ENCODE results near the gene HSPG2. TPM values are rescaled to one million over a fixed set of nuclear protein-coding genes. Genes with fewer than 3 reads are reported as not detected.

HSPG2 gene
- total RNA-seq, 2 experiments from 2014 or later = 1.6 to 4.7 TPM

DNA sequence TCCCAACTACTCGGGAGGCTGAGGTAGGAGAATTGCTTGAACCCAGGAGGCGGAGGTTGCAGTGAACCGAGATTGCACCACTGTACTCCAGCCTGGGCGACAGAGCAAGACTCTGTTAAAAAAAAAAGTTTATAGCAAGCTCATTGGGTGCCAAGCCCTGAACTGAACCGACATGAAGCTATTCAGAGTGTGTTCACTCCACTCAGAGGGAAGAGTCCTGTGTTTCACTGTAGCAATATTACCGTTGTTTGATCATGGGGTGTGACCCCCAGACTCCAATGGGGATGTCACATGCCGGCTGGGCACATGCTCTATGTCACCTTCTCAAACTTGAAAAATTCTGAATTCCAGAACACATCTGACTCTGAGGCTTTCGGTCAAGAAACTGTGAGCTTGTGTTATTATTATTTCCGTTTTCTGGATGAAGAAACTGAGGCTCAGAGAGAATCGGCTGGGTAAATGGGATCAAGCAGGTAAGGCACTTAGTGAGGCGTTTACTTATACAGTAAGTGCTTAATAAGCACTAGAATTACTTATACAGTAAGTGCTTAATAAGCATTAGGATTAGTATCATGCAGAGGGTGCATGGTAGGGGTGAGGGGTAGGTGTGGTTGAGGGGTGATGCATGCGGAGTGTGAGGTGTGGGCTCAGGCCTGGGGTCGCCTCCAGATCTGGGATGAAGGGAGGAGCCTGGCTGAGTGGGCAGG is 36.2 kb downstream of the HSPG2 start:
- H3K9me2 ChIP-seq (ENCODE audit: insufficient read depth, low read length) = no peaks in the 10 kb centered on the region
- ChIA-PET CTCF (ENCODE audit: unreplicated experiment) (no interaction called here), POLR2A (no interaction called here)
- H3K27ac ChIP-seq (ENCODE audit: low read depth, low read length, poor library complexity, severe bottlenecking) = no peak overlapping the region
- H3K4me1 ChIP-seq (ENCODE audit: insufficient read depth, low read length, poor library complexity, severe bottlenecking) = no peaks in the 10 kb centered on the region
- H3K4me2 ChIP-seq (ENCODE audit: low read length) = no peak overlapping the region
- intact Hi-C loops (cut with micrococcal nuclease; ENCODE audit: unreplicated experiment) = no loop called here
- TF ChIP-seq, protein P1, sequence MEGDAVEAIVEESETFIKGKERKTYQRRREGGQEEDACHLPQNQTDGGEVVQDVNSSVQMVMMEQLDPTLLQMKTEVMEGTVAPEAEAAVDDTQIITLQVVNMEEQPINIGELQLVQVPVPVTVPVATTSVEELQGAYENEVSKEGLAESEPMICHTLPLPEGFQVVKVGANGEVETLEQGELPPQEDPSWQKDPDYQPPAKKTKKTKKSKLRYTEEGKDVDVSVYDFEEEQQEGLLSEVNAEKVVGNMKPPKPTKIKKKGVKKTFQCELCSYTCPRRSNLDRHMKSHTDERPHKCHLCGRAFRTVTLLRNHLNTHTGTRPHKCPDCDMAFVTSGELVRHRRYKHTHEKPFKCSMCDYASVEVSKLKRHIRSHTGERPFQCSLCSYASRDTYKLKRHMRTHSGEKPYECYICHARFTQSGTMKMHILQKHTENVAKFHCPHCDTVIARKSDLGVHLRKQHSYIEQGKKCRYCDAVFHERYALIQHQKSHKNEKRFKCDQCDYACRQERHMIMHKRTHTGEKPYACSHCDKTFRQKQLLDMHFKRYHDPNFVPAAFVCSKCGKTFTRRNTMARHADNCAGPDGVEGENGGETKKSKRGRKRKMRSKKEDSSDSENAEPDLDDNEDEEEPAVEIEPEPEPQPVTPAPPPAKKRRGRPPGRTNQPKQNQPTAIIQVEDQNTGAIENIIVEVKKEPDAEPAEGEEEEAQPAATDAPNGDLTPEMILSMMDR (conservative IDR thresholded peaks at IDR 0.05; ENCODE audit: low read length) = no peak
- no peak for TF ChIP-seq EZH2phosphoT487 (IDR thresholded peaks at IDR 0.05; ENCODE audit: borderline replicate concordance, low read depth, low read length)
- no peaks in the 10 kb centered on the region for H3K9me3 ChIP-seq (ENCODE audit: low read length)
- BruUV-seq (replicated peaks) = no TSS peak
- no peak for DNase-seq (ENCODE audit: low spot score)
- no peak overlapping the region for H3K4me3 ChIP-seq (ENCODE audit: low read depth, low read length, poor library complexity, severe bottlenecking)
- no peak overlapping the region for H2AFZ ChIP-seq (ENCODE audit: low read length)
- no peaks in the 10 kb centered on the region for H3K79me2 ChIP-seq (ENCODE audit: insufficient read depth, low read depth, low read length)
- H3K36me3 ChIP-seq (ENCODE audit: insufficient read depth, low read length) = no peaks in the 10 kb centered on the region
- no peaks in the 10 kb centered on the region for H4K20me1 ChIP-seq (ENCODE audit: insufficient read depth, low read length)

DNA sequence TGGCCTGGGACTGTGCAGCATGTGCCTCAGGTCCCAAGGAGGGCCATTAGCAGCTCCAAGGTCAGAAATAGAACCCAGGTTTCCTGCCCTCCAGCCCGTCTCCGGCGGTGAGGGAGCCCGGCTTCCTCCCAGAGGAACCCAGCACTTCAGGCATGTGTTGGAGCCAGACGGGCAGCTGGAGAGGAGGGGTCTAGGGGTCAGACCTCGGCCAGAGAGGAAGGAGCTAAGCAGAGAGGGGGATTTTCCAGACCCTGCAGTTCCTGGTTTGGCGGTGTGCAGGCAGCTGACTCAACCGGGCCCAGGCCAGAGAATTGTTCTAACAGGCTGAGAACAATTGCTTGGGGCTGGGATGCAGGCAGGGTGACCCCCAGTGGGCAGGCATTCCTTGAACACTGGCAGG is 37.1 kb downstream of the HSPG2 start:
- DNase-seq (ENCODE audit: low spot score) = no peak
- H3K36me3 ChIP-seq (ENCODE audit: insufficient read depth, low read length) = no peaks in the 10 kb centered on the region
- no peaks in the 10 kb centered on the region for H4K20me1 ChIP-seq (ENCODE audit: insufficient read depth, low read length)
- H3K4me3 ChIP-seq (ENCODE audit: low read depth, low read length, poor library complexity, severe bottlenecking) = no peak overlapping the region
- no peaks in the 10 kb centered on the region for H3K9me2 ChIP-seq (ENCODE audit: insufficient read depth, low read length)
- intact Hi-C loops (cut with micrococcal nuclease; ENCODE audit: unreplicated experiment) = no loop called here
- no peak for TF ChIP-seq EZH2phosphoT487 (IDR thresholded peaks at IDR 0.05; ENCODE audit: borderline replicate concordance, low read depth, low read length)
- TF ChIP-seq, protein P1 (conservative IDR thresholded peaks at IDR 0.05; ENCODE audit: low read length) = no peak
- no peak overlapping the region for H3K27ac ChIP-seq (ENCODE audit: low read depth, low read length, poor library complexity, severe bottlenecking)
- H2AFZ ChIP-seq (ENCODE audit: low read length) = no peak overlapping the region
- H3K79me2 ChIP-seq (ENCODE audit: insufficient read depth, low read depth, low read length) = no peaks in the 10 kb centered on the region
- no peaks in the 10 kb centered on the region for H3K9me3 ChIP-seq (ENCODE audit: low read length)
- POLR2A ChIA-PET = no interaction called here
- no peaks in the 10 kb centered on the region for H3K4me1 ChIP-seq (ENCODE audit: insufficient read depth, low read length, poor library complexity, severe bottlenecking)
- BruUV-seq (replicated peaks) = no TSS peak
- CTCF ChIA-PET (ENCODE audit: unreplicated experiment) = no interaction called here
- no peak overlapping the region for H3K4me2 ChIP-seq (ENCODE audit: low read length)

DNA sequence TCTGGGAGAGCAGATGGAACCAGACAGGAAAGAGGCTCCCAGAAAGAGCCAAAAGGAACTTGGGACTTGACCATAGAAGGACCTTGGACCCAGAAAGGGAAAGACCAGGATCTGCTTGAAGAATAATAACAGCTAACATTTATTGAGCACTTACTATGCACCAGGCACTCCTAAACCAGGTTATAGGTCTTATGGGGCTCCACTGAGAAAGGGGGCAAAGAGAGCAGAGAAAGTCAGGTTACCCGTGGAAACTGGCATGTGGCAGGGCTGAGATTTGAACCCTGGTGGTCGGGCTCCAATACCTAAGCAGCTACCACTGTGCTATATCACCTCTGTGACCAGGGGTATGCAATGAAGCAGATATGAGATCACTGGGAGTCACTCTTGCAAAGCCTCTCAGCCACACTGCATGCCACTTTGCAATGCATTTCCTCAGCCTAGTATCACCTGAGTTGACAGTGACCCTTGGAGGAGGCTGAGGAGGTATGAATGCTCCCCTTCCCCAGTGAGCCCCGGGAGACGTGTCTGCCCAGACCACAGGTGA is 37.8 kb downstream of the HSPG2 start:
- no peaks in the 10 kb centered on the region for H3K9me2 ChIP-seq (ENCODE audit: insufficient read depth, low read length)
- no peaks in the 10 kb centered on the region for H4K20me1 ChIP-seq (ENCODE audit: insufficient read depth, low read length)
- H3K4me3 ChIP-seq (ENCODE audit: low read depth, low read length, poor library complexity, severe bottlenecking) = no peak overlapping the region
- H3K9me3 ChIP-seq (ENCODE audit: low read length) = no peaks in the 10 kb centered on the region
- no peaks in the 10 kb centered on the region for H3K4me1 ChIP-seq (ENCODE audit: insufficient read depth, low read length, poor library complexity, severe bottlenecking)
- ChIA-PET POLR2A (no interaction called here), CTCF (ENCODE audit: unreplicated experiment) (no interaction called here)
- no peaks in the 10 kb centered on the region for H3K36me3 ChIP-seq (ENCODE audit: insufficient read depth, low read length)
- no TSS peak for BruUV-seq (replicated peaks)
- no peak overlapping the region for H2AFZ ChIP-seq (ENCODE audit: low read length)
- H3K4me2 ChIP-seq (ENCODE audit: low read length) = no peak overlapping the region
- no peak overlapping the region for H3K27ac ChIP-seq (ENCODE audit: low read depth, low read length, poor library complexity, severe bottlenecking)
- no peaks in the 10 kb centered on the region for H3K79me2 ChIP-seq (ENCODE audit: insufficient read depth, low read depth, low read length)
- TF ChIP-seq, protein P1 (conservative IDR thresholded peaks at IDR 0.05; ENCODE audit: low read length) = no peak
- no peak for TF ChIP-seq EZH2phosphoT487 (IDR thresholded peaks at IDR 0.05; ENCODE audit: borderline replicate concordance, low read depth, low read length)
- no peak for DNase-seq (ENCODE audit: low spot score)
- intact Hi-C loops (cut with micrococcal nuclease; ENCODE audit: unreplicated experiment) = no loop called here
